HG02884 (cell line): Measurements from ENCODE around the gene LDLRAD3.
"Not testable (repeated sequence)": the region's sequence is repeated elsewhere in the genome, so short reads cannot be mapped to it uniquely, and the experiment has no call there.

Experiments
- ATAC-seq: cut with Tn5 transposase; IDR thresholded peaks from one replicate; pipeline ENCODE4 v1.9.1; 2021; ENCODE audit warnings: mild to moderate bottlenecking, moderate library complexity; ENCODE audit not compliant: unreplicated experiment

LDLRAD3 gene

DNA sequence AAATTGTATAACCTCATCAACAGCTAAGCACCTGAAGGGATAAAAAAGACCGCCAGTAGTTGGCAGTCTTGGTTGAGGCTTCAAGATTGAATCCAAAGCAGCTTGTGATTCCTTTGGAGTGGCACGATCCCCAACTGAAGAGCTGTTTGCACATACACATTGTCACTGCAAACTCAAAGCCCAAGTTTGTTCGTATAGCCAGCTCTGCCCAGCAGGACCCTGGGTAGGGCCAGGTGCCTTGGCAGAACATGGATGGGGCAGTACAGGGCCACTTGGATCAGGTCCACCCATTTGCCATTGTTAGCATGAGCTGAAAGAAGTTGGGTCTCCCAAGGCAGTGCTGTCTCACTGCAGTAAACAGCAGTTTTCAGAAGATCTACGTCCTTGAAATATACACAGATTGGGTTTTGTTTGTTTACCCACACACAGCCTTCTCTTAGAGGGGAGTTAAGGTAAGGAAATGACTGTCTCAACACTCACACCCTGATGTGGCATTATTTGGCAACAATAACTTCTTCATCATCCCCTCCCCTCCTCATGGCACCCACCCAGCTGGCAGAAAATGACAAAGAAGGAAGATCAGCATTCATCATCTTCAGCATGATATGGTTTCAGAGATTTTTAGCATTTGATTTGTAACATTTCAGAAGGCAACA lies 212.4 kb downstream of the LDLRAD3 start:
- no peak for ATAC-seq

DNA sequence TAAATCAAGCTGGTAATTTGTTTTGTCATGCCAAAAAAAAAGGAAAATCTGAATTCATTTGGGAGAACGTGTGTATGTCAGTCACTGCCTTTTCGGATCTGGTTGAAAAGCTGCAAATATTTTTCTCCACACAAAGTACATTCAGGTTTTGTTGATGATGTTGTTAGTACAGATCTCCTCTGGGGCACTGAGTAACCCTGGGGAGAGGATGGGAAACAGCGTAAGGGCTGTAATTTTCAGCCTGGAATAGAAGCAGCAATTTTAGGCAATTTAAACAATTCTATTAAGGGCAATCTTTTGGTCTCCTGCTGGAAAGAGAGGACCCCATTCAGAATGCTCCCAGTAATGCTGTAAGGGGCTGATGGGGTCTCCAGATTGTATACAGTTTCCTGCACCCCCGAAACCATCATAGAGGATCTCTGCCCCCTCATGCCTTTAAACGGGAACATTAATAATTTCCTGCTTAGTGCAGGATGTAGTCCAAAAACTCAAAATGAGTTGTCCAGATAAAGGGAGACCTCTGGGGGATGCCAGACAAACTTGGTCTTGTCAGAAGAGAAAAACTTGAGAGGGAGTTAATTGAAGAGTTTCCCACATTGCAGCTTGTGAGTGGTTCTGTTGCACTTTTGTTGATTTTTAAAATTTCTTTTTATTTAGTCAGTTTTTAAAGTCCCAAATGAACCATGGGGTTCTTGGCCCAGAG lies 213.1 kb downstream of the LDLRAD3 start:
- no peak for ATAC-seq

DNA sequence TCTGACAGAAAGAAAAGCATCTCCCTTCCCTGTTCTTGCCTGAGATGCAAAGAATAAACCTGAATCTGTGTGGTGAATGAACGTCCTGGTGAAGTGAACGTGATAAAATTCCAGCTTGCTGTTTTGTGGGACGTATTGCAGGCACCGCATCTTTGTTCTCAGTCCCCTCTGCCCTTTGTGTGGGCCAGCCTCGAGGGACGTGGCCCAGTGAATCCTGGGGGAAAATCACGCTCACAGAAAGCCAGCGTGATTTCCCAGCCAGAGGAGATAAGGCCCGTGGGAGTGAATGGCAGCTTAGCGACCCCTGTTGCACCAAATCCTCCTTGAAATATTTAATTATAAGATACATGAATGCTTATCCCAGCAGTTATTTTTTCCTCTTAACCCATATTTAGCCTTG lies 216.2 kb downstream of the LDLRAD3 start:
- ATAC-seq = no peak

- no peak for ATAC-seq
Observed at GRCh38 chr11:36161572-36161971, 217.7 kb downstream of the LDLRAD3 start.

GRCh38 chr11:36162006-36162882 lies 218.4 kb downstream of the LDLRAD3 start:
- no peak for ATAC-seq

- ATAC-seq = no peak
Observed at GRCh38 chr11:36162883-36163434, 219.1 kb downstream of the LDLRAD3 start.

DNA sequence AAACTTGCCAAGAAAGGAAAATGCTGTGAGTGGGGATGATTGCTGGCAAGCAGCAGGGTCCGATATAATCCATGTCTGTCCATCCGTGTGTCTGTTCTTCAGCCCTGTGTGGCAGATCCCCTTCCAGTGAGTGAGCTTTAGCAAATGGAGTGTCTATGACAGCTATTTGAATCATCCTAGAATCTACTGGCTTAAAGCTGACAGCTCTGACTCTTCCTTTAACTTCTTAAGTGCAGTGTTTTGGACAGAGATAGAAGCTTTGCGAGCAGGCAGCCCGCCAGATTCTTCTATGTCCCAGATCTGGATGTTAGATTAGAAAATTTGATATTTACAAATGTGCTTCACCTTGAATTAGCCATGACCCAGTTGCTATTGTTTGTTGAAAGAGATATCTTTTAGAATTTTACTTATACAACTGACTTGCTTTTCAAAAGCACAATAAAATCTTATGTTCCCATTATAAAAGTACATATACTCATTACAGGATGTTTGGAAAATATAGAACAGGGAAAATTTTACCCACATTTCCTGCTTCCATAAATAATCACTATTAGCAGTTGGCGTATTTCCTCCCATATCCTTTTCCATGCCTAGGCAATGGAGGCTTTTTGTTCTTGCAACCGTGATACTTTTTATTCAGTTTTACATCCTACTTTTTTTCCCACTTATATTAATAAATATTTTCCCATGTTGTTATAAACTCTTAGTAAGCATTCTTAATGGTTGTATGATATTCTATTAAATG lies 220.8 kb downstream of the LDLRAD3 start:
- ATAC-seq = no peak

DNA sequence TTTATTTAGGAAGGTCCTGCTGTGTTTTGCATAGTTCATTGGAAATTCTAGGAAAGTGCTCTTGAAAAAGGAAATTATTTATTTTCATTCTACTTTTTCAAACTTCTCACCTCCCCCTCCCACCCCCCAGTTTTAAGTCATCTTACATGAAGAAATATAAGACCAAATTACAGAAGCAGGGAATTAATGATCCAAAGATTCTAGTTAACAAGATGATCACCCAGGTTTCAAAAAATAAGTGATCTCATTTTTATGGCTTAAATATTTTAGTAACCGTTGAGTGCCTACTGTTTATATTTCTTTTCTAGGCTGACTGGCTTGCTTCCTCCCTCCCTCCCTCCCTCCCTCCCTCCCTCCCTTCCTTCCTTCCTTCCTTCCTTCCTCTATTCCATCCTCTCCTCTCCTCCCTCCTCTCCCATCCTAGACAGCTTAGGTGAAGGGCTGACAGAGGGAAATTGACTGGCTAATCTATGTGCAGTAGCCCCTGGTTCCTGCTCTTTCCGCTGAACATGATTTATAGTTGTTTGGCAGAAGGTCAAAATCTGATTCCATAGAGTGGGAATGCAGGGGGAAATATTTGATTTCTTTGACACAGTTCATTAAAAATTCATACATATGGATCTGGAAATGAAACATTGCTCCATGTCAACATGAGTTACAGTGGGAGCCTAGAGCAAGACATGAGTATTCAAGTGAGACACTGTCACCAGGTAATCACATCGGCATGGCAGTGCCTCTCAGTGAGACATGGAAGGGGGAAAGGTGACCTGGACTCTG lies 221.9 kb downstream of the LDLRAD3 start:
- ATAC-seq = no peak

DNA sequence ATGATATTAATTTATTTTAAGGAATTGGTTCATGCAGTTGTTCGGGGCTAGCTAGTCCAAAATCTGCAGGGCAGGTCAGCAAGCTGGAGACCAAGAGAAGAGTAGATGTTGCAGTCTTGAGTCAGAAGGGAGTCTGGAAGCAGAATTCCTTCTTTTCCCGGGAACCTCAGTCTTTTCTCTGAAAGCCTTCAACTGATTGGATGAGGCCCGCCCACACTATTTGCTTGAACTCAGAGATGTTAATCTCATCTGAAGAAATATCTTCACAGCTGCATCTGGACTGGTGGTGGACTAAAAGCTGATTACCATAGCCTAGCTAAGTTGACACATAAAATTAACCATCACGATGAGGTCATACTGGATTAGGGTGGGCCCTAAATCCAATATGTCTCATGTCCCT lies 223.2 kb downstream of the LDLRAD3 start:
- no peak for ATAC-seq

GRCh38 chr11:36167729-36168128 lies 223.9 kb downstream of the LDLRAD3 start:
- ATAC-seq = no peak

DNA sequence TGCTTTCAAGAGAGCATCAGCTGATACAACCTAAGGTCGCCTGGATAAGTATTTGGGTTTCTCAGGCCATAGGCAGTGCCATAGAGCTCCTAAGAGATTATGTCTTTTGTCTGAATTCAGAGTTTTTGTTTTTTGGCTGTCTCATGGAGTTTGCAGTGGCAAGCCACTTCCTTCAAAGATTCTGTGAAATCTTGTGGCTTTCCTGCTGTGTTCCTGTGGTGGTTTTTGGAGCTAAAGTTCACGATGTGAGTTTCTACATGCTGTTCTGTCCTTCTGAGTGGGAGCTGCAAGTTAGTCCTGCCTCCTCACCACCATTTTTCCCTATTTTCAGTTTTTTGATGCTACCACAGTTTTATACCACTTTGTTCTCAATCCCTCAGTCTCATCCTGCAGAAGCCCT lies 234.0 kb downstream of the LDLRAD3 start:
- ATAC-seq = no peak

DNA sequence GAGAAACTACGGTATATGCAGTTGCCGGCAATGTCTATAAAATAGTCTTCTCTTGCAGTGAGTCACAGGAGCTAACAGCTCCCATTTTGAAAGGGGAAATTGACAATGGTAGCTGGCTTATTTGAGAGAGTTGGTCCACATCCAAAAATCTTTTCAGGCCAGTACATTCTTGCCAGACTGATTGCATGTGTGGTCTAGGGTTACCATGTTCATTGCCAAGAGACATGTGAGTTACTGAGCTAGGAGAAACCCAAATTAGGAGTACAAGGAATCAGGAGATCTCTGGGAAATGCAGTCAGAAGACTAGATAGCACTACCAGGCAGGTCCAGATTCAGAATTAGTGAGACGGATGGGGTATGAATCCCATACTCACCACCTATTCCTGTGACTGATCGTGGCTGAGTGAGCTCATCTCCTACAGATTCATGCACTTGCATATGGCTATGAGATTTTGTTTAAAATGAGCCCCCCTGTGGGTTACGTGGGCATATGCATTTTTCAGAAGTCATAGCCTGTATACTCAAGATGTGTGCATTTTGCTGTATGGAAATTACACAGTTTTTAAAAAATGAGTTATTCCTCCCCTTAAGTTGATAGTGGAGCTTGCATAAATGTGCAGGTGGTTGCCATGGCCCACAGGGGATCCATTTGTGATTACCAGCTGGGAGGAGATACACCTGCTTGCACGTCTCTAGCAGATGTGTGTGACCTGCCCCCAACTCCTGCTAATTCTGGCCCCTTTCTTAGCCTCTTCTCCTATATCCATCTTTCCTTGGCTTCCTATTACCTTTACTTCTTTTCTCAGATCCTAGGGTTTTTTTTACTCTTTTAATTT lies 242.7 kb downstream of the LDLRAD3 start:
- no peak for ATAC-seq

- ATAC-seq = no peak
Observed at GRCh38 chr11:36187622-36188021, 243.8 kb downstream of the LDLRAD3 start.

DNA sequence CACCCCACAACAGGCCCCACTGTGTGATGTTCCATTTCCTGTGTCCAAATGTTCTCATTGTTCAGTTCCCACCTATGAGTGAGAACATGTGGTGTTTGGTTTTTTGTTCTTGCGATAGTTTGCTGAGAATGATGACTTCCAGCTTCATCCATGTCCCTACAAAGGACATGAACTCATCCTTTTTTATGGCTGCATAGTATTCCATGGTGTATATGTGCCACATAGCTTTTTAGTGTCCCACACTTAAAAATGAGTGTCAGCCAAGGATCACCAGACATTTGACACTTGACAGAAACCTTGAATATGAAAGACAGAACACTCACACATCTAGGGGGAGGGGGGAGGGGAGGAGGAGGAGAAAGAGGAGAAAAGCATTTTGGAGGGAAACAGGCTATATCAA lies 245.9 kb downstream of the LDLRAD3 start:
- ATAC-seq = not testable (repeated sequence)

GRCh38 chr11:36191941-36192340 lies 248.1 kb downstream of the LDLRAD3 start:
- no peak for ATAC-seq

GRCh38 chr11:36192425-36193289 lies 248.8 kb downstream of the LDLRAD3 start:
- no peak for ATAC-seq

- ATAC-seq = no peak
Observed at GRCh38 chr11:36193290-36193619, 249.4 kb downstream of the LDLRAD3 start.

- no peak for ATAC-seq
Observed at GRCh38 chr11:36193721-36194120, 249.9 kb downstream of the LDLRAD3 start.
